Pericardium fibroblast (primary cell): ENCODE results near the gene CCDC50. TPM values are rescaled to one million over a fixed set of nuclear protein-coding genes. Genes with fewer than 3 reads are reported as not detected.

Experiments used
- total RNA-seq: library from RNA; depleted of rRNA; stranded (reverse); fragments of >200 nt; gene quantifications from 2 replicates; pipeline ENCODE4 v1.2.3, GENCODE V29; 2015

CCDC50 gene, protein sequence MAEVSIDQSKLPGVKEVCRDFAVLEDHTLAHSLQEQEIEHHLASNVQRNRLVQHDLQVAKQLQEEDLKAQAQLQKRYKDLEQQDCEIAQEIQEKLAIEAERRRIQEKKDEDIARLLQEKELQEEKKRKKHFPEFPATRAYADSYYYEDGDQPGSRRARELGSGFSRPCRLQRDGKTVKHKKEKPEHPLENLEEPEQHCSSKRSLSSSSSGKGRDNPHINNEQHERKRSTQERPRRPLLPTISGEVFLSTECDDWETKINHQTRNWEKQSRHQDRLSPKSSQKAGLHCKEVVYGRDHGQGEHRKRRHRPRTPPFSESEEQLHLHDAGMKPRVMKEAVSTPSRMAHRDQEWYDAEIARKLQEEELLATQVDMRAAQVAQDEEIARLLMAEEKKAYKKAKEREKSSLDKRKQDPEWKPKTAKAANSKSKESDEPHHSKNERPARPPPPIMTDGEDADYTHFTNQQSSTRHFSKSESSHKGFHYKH
- total RNA-seq = 48.2 and 86.2 TPM in 2 replicates

DNA sequence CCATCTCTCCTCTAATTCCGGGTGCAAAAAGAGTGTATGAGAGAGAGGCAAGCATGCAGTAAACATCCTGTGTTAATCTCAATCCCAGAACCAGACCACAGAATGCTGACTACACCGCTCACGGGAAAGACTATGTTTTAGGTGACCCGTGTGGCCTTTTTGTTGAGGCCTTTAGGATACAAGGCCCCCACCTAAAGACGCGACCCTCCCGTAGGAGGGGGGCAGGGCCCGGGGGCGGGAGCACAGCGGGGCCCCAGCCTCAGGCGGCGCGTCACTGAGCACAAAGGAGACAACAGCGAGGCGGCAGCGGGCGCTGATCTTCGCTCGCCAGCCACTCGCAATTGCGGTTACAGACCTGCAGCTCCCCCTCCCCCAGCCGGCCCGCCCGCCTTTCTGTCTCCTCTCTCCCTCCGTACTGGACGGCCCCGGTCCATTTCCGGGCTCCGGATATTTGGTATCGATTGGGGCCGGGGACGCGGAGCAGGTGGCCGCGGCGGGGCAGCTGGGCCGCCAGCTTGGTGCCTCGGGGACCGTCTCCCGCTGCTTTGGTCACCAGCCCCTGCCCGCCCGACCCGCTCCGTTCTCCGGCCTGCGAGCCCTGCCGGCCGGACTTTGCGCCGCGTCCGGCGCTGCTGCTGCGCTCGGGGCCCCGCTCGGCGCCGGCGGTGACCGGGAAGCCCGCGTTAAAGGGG lies at the start of gene CCDC50:
CCDC50 (plus strand) TSS at position 433 of the 692 bp plus-strand sequence. CDS start 281 bp downstream, outside the sequence.

GRCh38 chr3:191329654-191330529 lies 698 bp downstream of the CCDC50 start, which contains the start of gene UTS2B:
Gene UTS2B, minus strand, starts transcription at chr3:191330526. Its CDS starts 48,337 bp downstream, at chr3:191282189.

Other genes starting within 250 kb of the CCDC50 start
- 5.2 TPM in 1 of 2 replicates, not detected in the other for gene OSTN, start 130.2 kb upstream of the CCDC50 start, total RNA-seq
- 0.23 TPM in 1 of 2 replicates, not detected in the other for gene UTS2B, start 1.1 kb downstream of the CCDC50 start, total RNA-seq
- not detected in 2 replicates for gene PYDC2, start 131.8 kb downstream of the CCDC50 start, total RNA-seq